ENCODE measurements around the gene KRT85.

The KRT85 gene

DNA sequence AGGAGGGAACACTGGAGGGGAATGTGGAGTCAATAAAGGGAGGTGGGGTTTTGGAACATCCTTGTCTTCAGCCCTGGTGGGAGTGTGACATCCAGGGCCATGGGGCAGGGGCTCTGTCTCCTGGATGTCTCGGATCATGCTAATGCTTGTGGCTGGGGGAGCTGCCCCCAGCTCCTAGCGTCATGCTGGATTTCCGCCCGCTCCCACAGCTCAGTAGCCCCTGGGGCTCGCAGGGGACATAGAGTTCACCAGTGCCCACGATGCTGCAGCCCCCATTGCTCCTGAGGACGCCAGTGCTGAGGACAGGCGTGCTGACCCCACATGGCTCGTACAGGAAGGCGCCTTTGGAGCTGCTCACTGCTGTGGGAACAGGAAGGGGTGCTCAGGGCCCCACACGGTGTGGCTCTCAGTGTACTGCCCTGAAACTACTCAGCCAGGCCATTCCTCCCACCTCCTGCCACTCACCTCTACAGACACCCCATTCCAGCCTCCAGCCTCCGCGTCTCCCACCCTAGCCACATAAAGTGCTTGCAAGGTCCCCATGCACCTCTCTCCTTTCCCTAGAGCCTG lies 27.6 kb upstream of the KRT85 start:
- DNase-seq (ENCODE audit: low read depth) = no peak

DNA sequence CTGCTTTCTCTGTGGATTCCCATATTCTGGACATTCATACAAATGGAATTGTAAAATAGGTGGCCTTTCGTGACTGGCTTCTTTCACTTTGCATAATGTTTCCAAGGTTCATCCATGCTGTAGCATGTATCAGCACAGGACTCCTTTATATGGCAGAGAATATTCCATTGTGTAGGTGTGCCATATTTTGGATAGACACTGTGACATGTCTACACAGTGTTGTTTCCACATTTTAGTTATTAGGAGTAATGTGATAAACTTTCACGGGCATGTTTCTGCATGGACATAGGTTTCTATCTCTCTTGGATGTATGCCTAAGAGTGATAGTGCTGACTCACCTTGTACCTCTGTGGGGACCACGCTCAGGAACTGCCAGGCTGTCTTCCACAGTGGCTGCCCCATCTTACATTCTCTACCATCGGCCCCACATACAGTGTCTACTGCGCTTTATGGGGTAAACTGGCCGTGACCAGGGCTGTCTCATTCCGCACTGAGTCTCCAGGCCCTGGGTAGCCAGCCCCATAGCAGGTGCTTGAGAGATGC lies 25.3 kb upstream of the KRT85 start:
- DNase-seq (ENCODE audit: low read depth) = no peak

GRCh38 chr12:52391618-52392002 lies 24.3 kb upstream of the KRT85 start:
- DNase-seq (ENCODE audit: low read depth) = no peak

DNA sequence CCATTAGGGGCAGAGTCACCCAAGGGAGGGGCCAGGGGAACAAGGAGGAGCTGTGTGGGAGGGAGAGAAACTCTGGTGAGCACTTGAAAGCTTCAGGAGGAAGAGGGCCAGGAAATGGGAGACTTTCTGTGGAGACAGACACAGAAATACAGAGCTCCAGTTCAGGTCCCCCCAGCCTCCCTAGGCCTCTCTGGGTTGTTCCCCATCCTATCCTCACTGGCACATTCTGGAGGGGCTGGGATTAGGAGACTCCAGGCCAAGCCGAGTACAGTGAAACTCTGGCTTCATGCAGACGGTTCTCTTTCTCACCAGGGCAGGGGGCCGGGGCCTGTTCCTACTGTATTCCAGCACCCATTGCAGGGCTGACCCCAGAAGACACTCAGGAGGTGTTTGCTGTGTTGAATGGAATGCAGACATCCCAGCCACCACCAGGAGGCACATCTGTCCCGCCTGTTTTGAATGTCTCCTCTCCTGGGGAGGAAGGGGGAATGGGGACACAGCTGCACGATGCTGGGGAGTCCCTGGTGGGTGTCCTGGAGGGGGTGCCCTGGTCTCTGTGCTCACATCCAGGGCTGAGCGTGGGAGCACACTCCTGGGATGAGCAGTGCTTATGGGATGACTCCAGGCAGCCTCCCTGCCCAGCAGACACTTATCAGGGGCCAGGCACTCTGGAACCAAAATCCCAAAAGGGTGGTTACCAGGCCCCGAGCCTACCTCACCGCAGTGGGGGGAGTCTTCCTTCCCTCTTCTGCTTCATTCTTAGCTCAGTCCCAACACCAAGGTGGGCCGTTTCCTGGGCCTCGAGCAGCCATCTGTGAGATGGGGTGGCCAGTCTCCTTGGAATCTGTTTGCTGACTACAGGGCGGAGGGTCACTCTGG lies 23.7 kb upstream of the KRT85 start:
- DNase-seq (ENCODE audit: low read depth) = no peak

DNA sequence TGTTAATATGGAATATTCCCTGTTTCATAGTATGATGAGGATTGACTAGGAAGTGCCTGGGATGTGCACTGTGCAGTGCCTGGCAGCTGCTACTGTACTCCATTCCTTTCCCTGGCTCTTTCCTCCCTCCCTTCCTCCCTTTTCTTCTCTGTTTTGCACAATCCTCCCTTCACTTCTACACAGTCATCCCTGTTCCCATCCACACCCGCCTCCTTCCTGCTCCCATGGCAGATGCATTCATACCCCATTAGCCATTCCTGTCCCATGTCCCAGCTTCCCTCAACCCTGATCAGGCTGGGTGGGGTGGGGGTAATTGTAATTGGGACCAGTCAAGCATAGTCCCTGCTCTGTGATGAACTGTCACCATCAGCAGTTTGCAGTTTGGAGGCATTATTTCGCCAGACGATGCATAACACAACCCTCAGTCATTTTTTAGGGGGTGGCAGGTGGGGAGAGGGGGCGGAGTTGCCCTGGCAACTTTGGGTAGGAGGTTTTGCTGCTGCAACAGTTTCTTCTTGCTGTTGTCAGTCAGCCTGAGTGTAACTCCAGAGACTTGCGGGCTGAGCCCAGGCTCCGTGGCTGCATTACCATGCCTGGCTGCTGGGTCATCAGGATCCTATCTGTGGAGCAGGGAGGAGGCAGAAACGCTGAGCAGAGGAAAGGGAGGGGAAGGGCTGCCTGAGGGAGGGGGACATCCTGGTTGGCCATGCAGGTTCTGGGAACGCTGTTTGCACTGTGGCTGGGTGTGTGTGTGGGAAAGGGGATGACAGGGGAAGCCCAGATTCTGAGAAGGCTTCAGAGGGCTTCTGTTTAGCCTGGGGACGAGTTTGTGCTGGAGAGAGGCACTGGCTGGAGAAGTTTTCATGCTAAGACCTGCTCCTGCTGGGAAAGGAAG lies 22.3 kb upstream of the KRT85 start:
- DNase-seq (ENCODE audit: low read depth) = no peak

DNA sequence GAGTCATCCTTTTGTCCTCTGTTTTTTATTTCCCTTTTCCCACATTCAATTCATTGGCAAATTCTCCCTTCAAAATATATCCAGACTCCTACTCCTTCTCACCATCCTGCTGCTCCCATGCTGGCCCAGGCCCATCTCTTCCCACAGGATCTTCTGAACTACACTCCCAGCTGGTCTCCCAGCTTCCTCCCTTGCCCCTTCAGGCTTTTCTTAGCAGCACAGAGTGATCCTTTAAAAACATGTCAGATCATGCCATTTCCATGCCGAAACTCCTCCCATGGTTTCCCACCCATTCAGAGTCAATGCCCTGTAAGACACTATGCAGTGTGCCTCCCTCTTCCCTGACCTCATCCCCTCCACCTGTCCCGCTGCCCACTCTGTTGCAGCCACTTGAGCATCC lies 20.6 kb upstream of the KRT85 start:
- no peak for DNase-seq (ENCODE audit: low read depth)

GRCh38 chr12:52385226-52385702 lies 18.0 kb upstream of the KRT85 start, which contains the start of gene KRT84:
KRT84 (minus strand) TSS chr12:52385652; CDS start chr12:52385585, 67 bp downstream.
- DNase-seq (ENCODE audit: low read depth) = no peak

GRCh38 chr12:52383331-52383730 lies 16.1 kb upstream of the KRT85 start:
- DNase-seq (ENCODE audit: low read depth) = no peak

DNA sequence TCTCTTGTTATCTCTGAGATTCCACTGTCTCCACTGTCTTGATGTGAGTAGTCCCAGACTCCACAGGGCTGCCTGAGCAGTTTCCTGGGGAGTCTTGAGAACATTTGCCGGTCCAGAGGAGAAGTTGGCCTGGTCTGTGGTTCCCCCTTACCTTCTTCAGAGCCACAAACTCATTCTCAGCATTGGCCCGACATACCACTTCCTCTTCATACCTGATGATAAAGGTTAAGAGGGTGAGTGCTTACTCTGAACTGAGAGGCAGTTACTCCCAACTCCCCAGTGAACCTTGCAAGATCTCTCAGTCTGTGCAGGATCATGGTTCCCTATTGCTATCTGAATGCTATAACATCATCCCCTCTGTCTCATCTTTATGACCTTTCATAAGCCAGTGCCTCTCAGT lies 15.6 kb upstream of the KRT85 start:
- DNase-seq (ENCODE audit: low read depth) = no peak

DNA sequence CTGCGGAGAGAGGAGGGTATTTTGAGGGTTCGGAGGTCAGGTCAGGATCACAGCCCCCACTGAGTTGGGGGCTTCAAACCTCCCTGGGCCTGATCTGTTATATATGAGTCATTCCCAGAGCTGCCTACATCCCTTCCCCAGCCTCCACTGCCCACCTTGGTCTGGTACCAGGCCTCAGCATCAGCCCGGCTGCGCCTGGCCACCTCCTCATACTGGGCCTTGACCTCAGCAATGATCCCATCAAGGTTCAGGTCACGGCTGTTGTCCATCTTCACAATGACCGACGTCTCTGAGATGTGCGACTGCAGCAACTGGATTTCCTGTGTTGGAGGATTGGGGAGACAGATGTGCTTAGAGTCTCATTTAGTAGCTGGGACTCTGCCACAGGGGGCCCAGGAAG lies 13.9 kb upstream of the KRT85 start:
- no peak for DNase-seq (ENCODE audit: low read depth)

DNA sequence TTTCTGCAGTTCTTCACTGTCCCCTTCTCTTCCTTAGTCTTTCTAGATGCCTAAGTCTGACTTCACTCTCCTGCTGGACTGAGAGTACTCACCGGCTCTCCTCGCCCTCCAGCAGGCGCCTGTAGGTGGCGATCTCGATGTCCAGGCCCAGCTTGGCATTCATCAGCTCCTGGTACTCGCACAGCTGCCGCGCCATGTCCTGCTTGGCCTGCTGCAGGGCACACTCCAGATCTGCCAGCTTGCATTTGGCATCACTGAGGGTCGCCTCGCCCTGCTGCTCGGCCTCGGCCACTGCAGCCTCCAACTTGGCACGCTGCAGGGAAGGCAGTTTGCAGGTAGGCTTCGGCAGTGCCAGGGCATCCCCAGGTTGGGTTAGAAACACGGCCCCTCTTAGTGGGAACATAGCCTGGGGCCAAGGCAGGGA lies 13.0 kb upstream of the KRT85 start:
- no peak for DNase-seq (ENCODE audit: low read depth)

- no peak for DNase-seq (ENCODE audit: low read depth)
Measured at GRCh38 chr12:52379536-52379935, 12.3 kb upstream of the KRT85 start.

DNA sequence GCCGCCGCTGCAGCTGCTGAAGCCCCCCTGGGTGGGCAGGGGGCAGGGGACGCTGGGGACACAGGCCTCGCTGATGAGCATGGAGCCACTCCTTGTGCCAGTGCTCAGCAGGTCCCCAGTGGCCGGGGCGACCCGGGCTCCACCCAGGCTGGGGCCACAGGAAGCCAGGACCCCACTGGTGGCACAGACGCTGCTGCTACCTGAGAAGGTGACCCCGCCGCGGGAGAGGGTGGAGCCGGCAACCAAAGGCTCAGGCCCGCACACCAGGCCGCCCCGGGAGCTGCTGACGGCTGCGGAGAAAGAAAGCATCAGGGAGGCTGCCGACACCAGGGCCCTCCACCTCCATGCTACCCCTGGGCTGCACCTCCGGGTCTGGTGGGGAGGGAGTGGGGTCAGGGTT lies 10.8 kb upstream of the KRT85 start:
- no peak for DNase-seq (ENCODE audit: low read depth)

DNA sequence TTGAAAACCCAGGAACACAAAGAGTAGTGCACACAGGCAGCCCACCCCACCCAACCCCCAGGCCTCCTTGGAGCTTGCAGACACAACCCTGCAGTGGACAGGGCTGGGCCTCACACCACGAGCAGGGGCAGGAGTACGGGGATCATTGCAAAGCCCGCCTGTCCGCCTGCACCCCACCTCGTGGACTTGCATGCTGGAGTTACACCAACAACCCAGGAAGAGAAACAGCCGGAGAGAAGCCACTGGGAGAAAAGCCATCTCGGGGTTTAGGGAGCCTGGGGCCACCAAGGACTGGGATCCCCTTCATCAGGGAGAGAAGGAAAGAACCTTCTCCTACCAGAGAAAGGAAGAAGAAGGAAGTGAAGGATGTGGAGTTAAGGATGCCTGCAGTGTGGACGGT lies 10.0 kb upstream of the KRT85 start:
- no peak for DNase-seq (ENCODE audit: low read depth)

- DNase-seq (ENCODE audit: low read depth) = peak; percentile 37
Measured at GRCh38 chr12:52372216-52373154, 5.2 kb upstream of the KRT85 start.

- no peak for DNase-seq (ENCODE audit: low read depth)
Measured at GRCh38 chr12:52371716-52372115, 4.4 kb upstream of the KRT85 start.

DNA sequence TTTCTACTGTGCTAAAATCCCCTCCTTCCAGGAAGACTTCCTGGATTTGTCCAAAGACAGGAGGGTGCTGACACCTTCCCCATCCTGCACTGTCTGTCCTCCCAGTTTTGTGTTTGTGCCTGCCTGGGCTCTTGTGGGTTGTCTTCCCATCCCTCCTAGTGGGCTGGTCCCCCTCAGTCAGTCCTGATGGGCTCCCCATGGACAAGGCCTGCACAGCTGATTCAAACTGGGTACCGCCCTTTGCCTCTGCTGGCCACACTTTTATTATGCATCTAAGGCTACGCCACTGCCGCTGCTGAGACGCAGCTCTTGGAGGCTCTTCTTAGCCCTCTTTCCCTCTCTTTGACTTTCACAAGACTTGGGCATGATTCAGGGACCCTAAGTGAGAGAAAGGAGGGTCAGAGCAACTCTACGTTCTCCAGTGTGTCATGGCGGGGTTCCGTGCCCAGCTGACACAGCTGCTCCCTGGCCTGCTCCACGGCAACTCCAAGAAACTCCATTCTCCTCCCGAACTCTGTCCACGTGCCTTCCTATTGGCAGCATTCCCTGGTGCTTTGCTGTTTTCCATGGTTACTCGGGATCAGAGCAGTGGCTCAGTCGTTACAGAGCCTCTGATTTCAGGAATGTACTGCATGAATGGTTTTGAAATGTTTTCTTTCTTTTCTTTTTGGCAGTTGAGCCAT lies 3.8 kb upstream of the KRT85 start:
- DNase-seq (ENCODE audit: low read depth) = no peak

GRCh38 chr12:52369809-52370208 lies 2.5 kb upstream of the KRT85 start:
- no peak for DNase-seq (ENCODE audit: low read depth)

GRCh38 chr12:52369211-52369610 lies 1.9 kb upstream of the KRT85 start:
- no peak for DNase-seq (ENCODE audit: low read depth)

GRCh38 chr12:52368508-52368907 lies 1.2 kb upstream of the KRT85 start:
- DNase-seq (ENCODE audit: low read depth) = no peak

DNA sequence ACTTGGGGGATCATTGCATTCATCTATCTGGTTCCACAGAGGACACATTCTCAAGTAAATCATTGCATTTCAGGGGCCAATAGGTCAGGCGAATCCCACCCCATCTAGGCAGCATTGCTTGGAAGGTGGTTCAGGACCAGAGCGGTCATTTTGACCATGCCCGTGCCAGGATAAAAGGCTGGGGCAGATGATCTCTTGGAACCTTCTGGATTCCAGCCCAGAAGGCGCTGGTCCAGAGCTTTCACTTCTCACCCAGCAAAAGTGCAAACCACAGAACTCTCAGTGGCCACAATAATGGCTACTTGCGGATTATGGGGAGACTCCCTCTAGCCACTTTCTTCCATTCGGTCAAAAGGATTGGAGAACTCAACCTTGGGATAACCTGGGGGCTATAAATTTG lies 595 bp upstream of the KRT85 start:
- DNase-seq (ENCODE audit: low read depth) = no peak
